ENCODE data around the gene GRHL1. TPM values are rescaled to one million over a fixed set of nuclear protein-coding genes. Genes with fewer than 3 reads are reported as not detected.
"Not testable (repeated sequence)": the region's sequence is repeated elsewhere in the genome, so short reads cannot be mapped to it uniquely, and the experiment has no call there.

GRHL1 gene
- total RNA-seq, 1 donor from 2014 or later, result 6.2 TPM

DNA sequence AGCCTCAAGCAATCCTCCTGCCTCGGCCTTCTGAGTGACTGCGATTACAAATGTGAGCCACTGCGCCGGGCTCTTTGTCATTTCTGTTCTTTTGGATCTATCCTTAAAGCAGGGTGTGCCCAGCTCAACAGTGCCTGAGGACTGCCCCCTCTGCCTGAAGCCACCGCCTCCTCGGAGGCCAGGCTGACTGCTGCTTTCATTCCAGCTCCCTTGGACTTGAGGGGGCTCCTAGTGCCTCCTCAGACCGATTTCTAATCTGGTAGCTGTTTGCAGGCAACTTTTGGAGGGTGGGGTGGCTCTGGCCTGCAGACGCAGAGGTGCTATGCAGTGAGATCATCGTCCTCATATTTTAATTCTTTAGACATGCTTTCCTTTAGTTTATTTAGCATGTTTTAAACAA lies 55.9 kb downstream of the GRHL1 start:
- DNase-seq (ENCODE audit: low read depth), result no peak
- no peak overlapping the region for H3K4me3 ChIP-seq (ENCODE audit: low read depth, low read length)
- H3K27me3 ChIP-seq (ENCODE audit: control insufficient read depth, insufficient read depth, low read length), result no peaks in the 10 kb centered on the region
- H3K36me3 ChIP-seq (ENCODE audit: control insufficient read depth, insufficient read depth, low read length), result no peaks in the 10 kb centered on the region
- TF ChIP-seq, protein P1, sequence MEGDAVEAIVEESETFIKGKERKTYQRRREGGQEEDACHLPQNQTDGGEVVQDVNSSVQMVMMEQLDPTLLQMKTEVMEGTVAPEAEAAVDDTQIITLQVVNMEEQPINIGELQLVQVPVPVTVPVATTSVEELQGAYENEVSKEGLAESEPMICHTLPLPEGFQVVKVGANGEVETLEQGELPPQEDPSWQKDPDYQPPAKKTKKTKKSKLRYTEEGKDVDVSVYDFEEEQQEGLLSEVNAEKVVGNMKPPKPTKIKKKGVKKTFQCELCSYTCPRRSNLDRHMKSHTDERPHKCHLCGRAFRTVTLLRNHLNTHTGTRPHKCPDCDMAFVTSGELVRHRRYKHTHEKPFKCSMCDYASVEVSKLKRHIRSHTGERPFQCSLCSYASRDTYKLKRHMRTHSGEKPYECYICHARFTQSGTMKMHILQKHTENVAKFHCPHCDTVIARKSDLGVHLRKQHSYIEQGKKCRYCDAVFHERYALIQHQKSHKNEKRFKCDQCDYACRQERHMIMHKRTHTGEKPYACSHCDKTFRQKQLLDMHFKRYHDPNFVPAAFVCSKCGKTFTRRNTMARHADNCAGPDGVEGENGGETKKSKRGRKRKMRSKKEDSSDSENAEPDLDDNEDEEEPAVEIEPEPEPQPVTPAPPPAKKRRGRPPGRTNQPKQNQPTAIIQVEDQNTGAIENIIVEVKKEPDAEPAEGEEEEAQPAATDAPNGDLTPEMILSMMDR (IDR thresholded peaks at IDR 0.05; ENCODE audit: insufficient read depth, low read length, poor library complexity, severe bottlenecking), result no peak

GRCh38 chr2:10007921-10008808 lies 56.7 kb downstream of the GRHL1 start:
- no peak for DNase-seq (ENCODE audit: low read depth)
- TF ChIP-seq, protein P1 (IDR thresholded peaks at IDR 0.05; ENCODE audit: insufficient read depth, low read length, poor library complexity, severe bottlenecking), result no peak
- no peaks in the 10 kb centered on the region for H3K27me3 ChIP-seq (ENCODE audit: control insufficient read depth, insufficient read depth, low read length)
- no peaks in the 10 kb centered on the region for H3K36me3 ChIP-seq (ENCODE audit: control insufficient read depth, insufficient read depth, low read length)
- H3K4me3 ChIP-seq (ENCODE audit: low read depth, low read length), result no peak overlapping the region

GRCh38 chr2:10008809-10009176 lies 57.3 kb downstream of the GRHL1 start:
- H3K36me3 ChIP-seq (ENCODE audit: control insufficient read depth, insufficient read depth, low read length), result no peaks in the 10 kb centered on the region
- no peaks in the 10 kb centered on the region for H3K27me3 ChIP-seq (ENCODE audit: control insufficient read depth, insufficient read depth, low read length)
- H3K4me3 ChIP-seq (ENCODE audit: low read depth, low read length), result no peak overlapping the region
- TF ChIP-seq, protein P1 (IDR thresholded peaks at IDR 0.05; ENCODE audit: insufficient read depth, low read length, poor library complexity, severe bottlenecking), result no peak
- DNase-seq (ENCODE audit: low read depth), result no peak

DNA sequence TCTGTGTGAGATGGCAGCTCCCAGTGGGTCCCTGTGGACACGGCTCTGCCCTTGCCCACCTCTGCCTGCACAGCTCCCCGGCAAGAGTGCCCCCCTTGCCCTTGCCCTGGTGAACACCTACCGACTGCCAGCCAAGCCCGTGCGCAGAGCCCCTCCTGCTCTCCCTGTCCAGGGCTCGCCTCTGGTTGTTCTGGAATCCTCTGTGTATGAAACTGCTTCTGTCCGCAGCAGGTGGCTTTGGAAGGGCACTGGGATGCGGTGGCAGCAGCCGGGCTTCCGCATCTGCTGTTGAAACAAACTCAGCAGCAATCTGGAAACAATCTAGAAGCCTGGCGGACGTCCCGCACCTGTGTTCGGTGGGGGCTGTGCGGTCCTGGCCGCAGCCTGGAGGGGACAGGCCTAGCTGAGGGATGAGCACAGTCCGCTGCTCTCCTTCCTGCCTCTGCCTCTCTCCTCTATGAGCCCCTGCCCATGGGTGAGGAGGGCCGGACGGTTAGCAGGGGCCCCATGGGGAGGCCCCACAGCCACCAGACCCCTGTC lies 57.8 kb downstream of the GRHL1 start:
- DNase-seq (ENCODE audit: low read depth), result no peak
- TF ChIP-seq, protein P1 (IDR thresholded peaks at IDR 0.05; ENCODE audit: insufficient read depth, low read length, poor library complexity, severe bottlenecking), result no peak
- Histone ChIP-seq H3K36me3 (ENCODE audit: control insufficient read depth, insufficient read depth, low read length) (no peaks in the 10 kb centered on the region), H3K27me3 (ENCODE audit: control insufficient read depth, insufficient read depth, low read length) (no peaks in the 10 kb centered on the region), H3K4me3 (ENCODE audit: low read depth, low read length) (no peak overlapping the region)

DNA sequence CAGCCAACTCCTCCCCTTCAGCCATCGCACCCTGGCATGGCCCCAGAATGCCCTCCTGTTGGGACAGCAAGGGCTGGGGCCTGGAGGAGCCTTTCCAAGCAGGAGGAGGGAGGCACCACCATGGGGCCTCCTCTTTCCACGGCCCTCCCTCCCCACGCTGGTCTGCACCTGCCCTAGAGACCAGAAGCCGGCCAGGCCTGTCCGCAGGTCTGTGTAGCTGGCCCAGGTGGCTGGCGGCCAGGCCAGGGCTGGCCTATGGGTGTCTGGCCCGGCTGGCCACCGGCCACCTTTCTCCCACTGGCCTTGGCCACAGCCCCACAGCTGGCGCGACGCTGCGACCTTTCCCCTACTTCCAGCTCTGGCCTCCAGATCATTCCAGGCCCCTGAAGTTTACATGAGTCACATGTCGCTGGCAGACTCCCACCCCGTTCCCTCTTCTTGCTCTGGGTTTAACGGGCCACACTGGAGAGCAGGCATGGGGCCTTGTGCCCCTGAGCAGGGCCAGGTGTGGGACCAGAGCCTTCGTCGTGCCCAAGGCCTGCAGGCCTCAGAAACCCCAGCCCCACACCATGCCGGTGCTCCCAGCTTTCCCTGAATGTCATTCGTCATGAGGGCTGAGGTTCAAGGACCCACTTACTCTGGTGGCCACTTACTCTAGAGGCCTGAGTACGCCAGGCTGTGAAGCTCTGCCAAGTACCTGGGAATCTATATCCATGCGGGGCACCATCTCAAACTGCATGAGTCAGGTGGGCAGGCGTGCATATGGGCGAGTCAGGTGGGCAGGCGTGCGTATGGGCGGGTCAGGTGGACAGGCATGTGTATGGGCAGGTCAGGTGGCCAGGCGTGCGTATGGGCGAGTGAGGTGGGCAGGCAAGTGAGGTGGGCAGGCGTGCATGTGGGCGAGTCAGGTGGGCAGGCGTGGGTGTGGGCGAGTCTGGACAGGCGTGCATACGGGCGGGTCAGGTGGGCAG lies 58.6 kb downstream of the GRHL1 start:
- H3K36me3 ChIP-seq (ENCODE audit: control insufficient read depth, insufficient read depth, low read length), result no peaks in the 10 kb centered on the region
- H3K4me3 ChIP-seq (ENCODE audit: low read depth, low read length), result no peak overlapping the region
- TF ChIP-seq, protein P1 (IDR thresholded peaks at IDR 0.05; ENCODE audit: insufficient read depth, low read length, poor library complexity, severe bottlenecking), result no peak
- no peaks in the 10 kb centered on the region for H3K27me3 ChIP-seq (ENCODE audit: control insufficient read depth, insufficient read depth, low read length)
- no peak for DNase-seq (ENCODE audit: low read depth)

DNA sequence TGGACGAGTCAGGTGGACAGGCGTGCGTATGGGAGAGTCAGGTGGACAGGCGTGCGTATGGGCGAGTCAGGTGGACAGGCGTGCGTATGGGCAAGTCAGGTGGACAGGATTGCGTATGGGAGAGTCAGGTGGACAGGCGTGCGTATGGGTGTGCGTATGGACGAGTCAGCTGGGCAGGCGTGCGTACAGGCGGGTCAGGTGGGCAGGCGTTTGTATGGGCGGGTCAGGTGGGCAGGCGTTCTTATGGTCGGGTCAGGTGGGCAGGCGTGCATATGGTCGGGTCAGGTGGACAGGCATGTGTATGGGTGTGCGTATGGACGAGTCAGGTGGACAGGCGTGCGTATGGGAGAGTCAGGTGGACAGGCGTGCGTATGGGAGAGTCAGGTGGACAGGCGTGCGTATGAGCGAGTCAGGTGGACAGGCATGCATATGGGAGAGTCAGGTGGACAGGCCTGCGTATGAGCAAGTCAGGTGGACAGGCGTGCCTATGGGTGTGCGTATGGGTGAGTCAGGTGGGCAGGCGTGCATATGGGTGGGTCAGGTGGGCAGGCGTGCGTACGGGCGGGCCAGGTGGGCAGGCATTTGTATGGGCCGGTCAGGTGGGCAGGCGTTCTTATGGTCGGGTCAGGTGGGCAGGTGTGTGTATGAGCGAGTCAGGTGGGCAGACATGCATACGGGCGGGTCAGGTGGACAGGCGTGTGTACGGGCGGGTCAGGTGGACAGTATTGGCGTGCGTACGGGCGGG lies 59.5 kb downstream of the GRHL1 start:
- H3K27me3 ChIP-seq (ENCODE audit: control insufficient read depth, insufficient read depth, low read length); H3K36me3 ChIP-seq (ENCODE audit: control insufficient read depth, insufficient read depth, low read length); DNase-seq (ENCODE audit: low read depth); H3K4me3 ChIP-seq (ENCODE audit: low read depth, low read length): not testable (repeated sequence)

- H3K4me3 ChIP-seq (ENCODE audit: low read depth, low read length); H3K27me3 ChIP-seq (ENCODE audit: control insufficient read depth, insufficient read depth, low read length); H3K36me3 ChIP-seq (ENCODE audit: control insufficient read depth, insufficient read depth, low read length); DNase-seq (ENCODE audit: low read depth): not testable (repeated sequence)
Observed at GRCh38 chr2:10011606-10012325, 60.3 kb downstream of the GRHL1 start.
